Peyer's patch (tissue), 4 donors: ENCODE measurements around the gene TP53I11. TPM values are rescaled to one million over a fixed set of nuclear protein-coding genes. Genes with fewer than 3 reads are reported as not detected.

Source experiments
- DNase-seq, 3 donors: peaks; one replicate each; pipeline ENCODE4 v3.0.0-alpha.2; 2017 to 2019
- H3K27ac ChIP-seq, 4 donors: fragments of 200-600 bp; sonication (generic); one replicate each; pipeline ENCODE4 v1.5.1; 2016 to 2019
- H3K27me3 ChIP-seq, 2 donors: fragments of 200-600 bp; sonication (generic); one replicate each; pipeline ENCODE4 v1.5.1; 2019
- H3K36me3 ChIP-seq, 3 donors: fragments of 200-600 bp; sonication (generic); one replicate each; pipeline ENCODE4 v1.5.1; 2016 to 2019
- H3K4me1 ChIP-seq, 4 donors: fragments of 200-600 bp; sonication (generic); one replicate each; pipeline ENCODE4 v1.5.1; 2016 to 2019
- H3K4me3 ChIP-seq, 4 donors: fragments of 200-600 bp; sonication (generic); 1 replicate in 3 of 4; 2 replicates in 1 of 4; pipeline ENCODE4 v1.5.1; 2016 to 2019; ENCODE audit warnings: mild to moderate bottlenecking in 1 of 4
- H3K9me3 ChIP-seq, 4 donors: fragments of 200-600 bp; sonication (generic); one replicate each; pipeline ENCODE4 v1.5.1; 2016 to 2019; ENCODE audit warnings: mild to moderate bottlenecking in 1 of 4
- CTCF ChIP-seq, 6 experiments: fragments of 450-650 bp in 4 of 6; fragments of 200-600 bp in 2 of 6; sonication (generic) in 1 of 6; IDR thresholded peaks; one replicate each; pipeline ENCODE4 v1.5.1; 2017 to 2019; ENCODE audit warnings: antibody characterized with exemption in 6 of 6, mild to moderate bottlenecking in 3 of 6, moderate library complexity in 1 of 6
- POLR2A ChIP-seq, 2 donors: fragments of 450-650 bp; IDR thresholded peaks; one replicate each; pipeline ENCODE4 v1.5.1; 2017; ENCODE audit warnings: antibody characterized with exemption in 2 of 2, mild to moderate bottlenecking in 2 of 2, moderate library complexity in 2 of 2
- total RNA-seq, 4 donors: library from RNA; depleted of rRNA; stranded (reverse); fragments of >200 nt; gene quantifications; one replicate each; pipeline ENCODE4 v1.1.0, GENCODE V29; 2016

Gene TP53I11
- total RNA-seq, 4 donors from 2014 or later, result 48.0 to 152 (median 69.9) TPM

GRCh38 chr11:44971185-44971584 lies 20.5 kb upstream of the TP53I11 start:
- Histone ChIP-seq H3K27ac (no peak overlapping the region), H3K4me1 (peaks cover 0 to 5% (median 0%) of the 10 kb centered on the region in 4 donors), H3K27me3 (no peaks in the 10 kb centered on the region), H3K36me3 (no peaks in the 10 kb centered on the region), H3K4me3 (no peak overlapping the region), H3K9me3 (no peaks in the 10 kb centered on the region)
- TF ChIP-seq POLR2A (IDR thresholded peaks at IDR 0.05), result no peak
- TF ChIP-seq CTCF (IDR thresholded peaks at IDR 0.05), result no peak
- DNase-seq, result no peak

- no peak overlapping the region for H3K27ac ChIP-seq
- DNase-seq, result no peak
- H3K4me1 ChIP-seq, result peaks cover 0 to 5% (median 0%) of the 10 kb centered on the region in 4 donors
- no peak for TF ChIP-seq POLR2A (IDR thresholded peaks at IDR 0.05)
- TF ChIP-seq CTCF (IDR thresholded peaks at IDR 0.05), result no peak
- H3K36me3 ChIP-seq, result no peaks in the 10 kb centered on the region
- H3K4me3 ChIP-seq, result no peak overlapping the region
- H3K9me3 ChIP-seq, result no peaks in the 10 kb centered on the region
- no peaks in the 10 kb centered on the region for H3K27me3 ChIP-seq
Observed at GRCh38 chr11:44970293-44970692, 19.6 kb upstream of the TP53I11 start.

- H3K4me1 ChIP-seq, result peaks cover 0 to 5% (median 0%) of the 10 kb centered on the region in 4 donors
- DNase-seq, result no peak
- TF ChIP-seq POLR2A (IDR thresholded peaks at IDR 0.05), result no peak
- TF ChIP-seq CTCF (IDR thresholded peaks at IDR 0.05), result no peak
Observed at GRCh38 chr11:44969651-44970252, 19.1 kb upstream of the TP53I11 start.

GRCh38 chr11:44968510-44968909 lies 17.8 kb upstream of the TP53I11 start:
- DNase-seq, result no peak
- no peak for TF ChIP-seq CTCF (IDR thresholded peaks at IDR 0.05)
- no peak for TF ChIP-seq POLR2A (IDR thresholded peaks at IDR 0.05)
- peaks cover 0 to 5% (median 0%) of the 10 kb centered on the region in 4 donors for H3K4me1 ChIP-seq
- H3K27me3 ChIP-seq, result no peaks in the 10 kb centered on the region
- no peaks in the 10 kb centered on the region for H3K9me3 ChIP-seq
- H3K27ac ChIP-seq, result no peak overlapping the region
- no peaks in the 10 kb centered on the region for H3K36me3 ChIP-seq
- no peak overlapping the region for H3K4me3 ChIP-seq

More at GRCh38 chr11:44969651-44970252, 19.1 kb upstream of the TP53I11 start:
- Histone ChIP-seq H3K27me3 (no peaks in the 10 kb centered on the region), H3K27ac (no peak overlapping the region), H3K36me3 (no peaks in the 10 kb centered on the region), H3K4me3 (no peak overlapping the region), H3K9me3 (no peaks in the 10 kb centered on the region)

GRCh38 chr11:44967930-44968496 lies 17.3 kb upstream of the TP53I11 start:
- H3K27me3 ChIP-seq, result no peaks in the 10 kb centered on the region
- no peaks in the 10 kb centered on the region for H3K9me3 ChIP-seq
- H3K4me1 ChIP-seq, result peaks cover 0 to 5% (median 0%) of the 10 kb centered on the region in 4 donors
- no peak overlapping the region for H3K27ac ChIP-seq
- H3K36me3 ChIP-seq, result no peaks in the 10 kb centered on the region
- TF ChIP-seq CTCF (IDR thresholded peaks at IDR 0.05), result no peak
- no peak for TF ChIP-seq POLR2A (IDR thresholded peaks at IDR 0.05)
- DNase-seq, result no peak
- H3K4me3 ChIP-seq, result no peak overlapping the region
